ENCODE results near the gene PIK3R1. TPM values are rescaled to one million over a fixed set of nuclear protein-coding genes. Genes with fewer than 3 reads are reported as not detected.

PIK3R1 gene
- total RNA-seq, 1 donor from 2014 or later, result 24.2 TPM

DNA sequence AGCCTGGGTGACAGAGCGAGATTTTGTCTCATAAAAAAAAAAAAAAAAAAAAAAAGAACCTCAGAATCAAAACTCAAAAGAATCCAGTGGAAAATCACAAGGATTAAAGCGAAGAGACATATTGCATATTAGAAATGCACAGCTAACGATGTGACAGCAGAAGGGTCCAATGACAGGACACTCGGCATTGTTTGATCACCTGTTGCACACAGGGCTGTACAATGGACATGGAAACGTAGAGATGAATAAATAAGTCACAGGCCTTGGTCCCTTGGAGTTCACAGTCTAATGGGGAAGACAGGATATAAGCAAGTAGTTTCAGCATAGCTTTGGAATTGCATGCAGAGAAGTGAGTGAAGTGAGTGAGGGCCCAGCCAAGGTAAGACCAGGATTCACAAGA is 25.9 kb upstream of the PIK3R1 start:
- no peak overlapping the region for H3K27ac ChIP-seq
- H3K4me1 ChIP-seq, result peaks cover 16% of the 10 kb centered on the region
- H3K4me2 ChIP-seq, result no peak overlapping the region
- H3K9ac ChIP-seq, result no peak overlapping the region
- peaks cover 16% of the 10 kb centered on the region for H3K27me3 ChIP-seq
- H2AFZ ChIP-seq (replicated peaks), result no peak overlapping the region
- H4K20me1 ChIP-seq (ENCODE audit: low read depth), result no peaks in the 10 kb centered on the region
- H3F3A ChIP-seq (ENCODE audit: low read depth), result peaks cover 10% of the 10 kb centered on the region
- H3K4me3 ChIP-seq, result no peak overlapping the region
- no peaks in the 10 kb centered on the region for H3K9me3 ChIP-seq (ENCODE audit: low read depth)
- DNase-seq (ENCODE audit: low spot score), result no peak
- Mint-ChIP-seq H3K36me3 (no peaks in the 10 kb centered on the region), H3K27me3 (ENCODE audit: insufficient read depth, low read depth) (peaks cover 5% of the 10 kb centered on the region), H3K4me1 (peaks cover 60% of the 10 kb centered on the region), H3K27ac (peak overlapping the region; percentile 55), H3K4me3 (no peak overlapping the region), H3K9me3 (peaks cover 3% of the 10 kb centered on the region)
- H3K79me2 ChIP-seq (ENCODE audit: low read depth), result no peaks in the 10 kb centered on the region
- H3K36me3 ChIP-seq, result no peaks in the 10 kb centered on the region
- TF ChIP-seq EZH2 (IDR thresholded peaks at IDR 0.05) (no peak), CTCF (IDR thresholded peaks at IDR 0.05) (no peak), EZH2phosphoT487 (IDR thresholded peaks at IDR 0.05) (no peak)

GRCh38 chr5:68190619-68191018 is 24.9 kb upstream of the PIK3R1 start:
- peaks cover 60% of the 10 kb centered on the region for H3K4me1 Mint-ChIP-seq
- Histone ChIP-seq H3K4me1 (peaks cover 16% of the 10 kb centered on the region), H3K27me3 (peaks cover 16% of the 10 kb centered on the region), H3K9ac (no peak overlapping the region), H4K20me1 (ENCODE audit: low read depth) (no peaks in the 10 kb centered on the region), H3K79me2 (ENCODE audit: low read depth) (no peaks in the 10 kb centered on the region), H2AFZ (replicated peaks) (no peak overlapping the region), H3K4me2 (no peak overlapping the region), H3K36me3 (no peaks in the 10 kb centered on the region), H3F3A (ENCODE audit: low read depth) (peaks cover 10% of the 10 kb centered on the region), H3K9me3 (ENCODE audit: low read depth) (no peaks in the 10 kb centered on the region), H3K4me3 (no peak overlapping the region), H3K27ac (no peak overlapping the region)
- peaks cover 5% of the 10 kb centered on the region for H3K27me3 Mint-ChIP-seq (ENCODE audit: insufficient read depth, low read depth)
- DNase-seq (ENCODE audit: low spot score), result no peak
- H3K27ac Mint-ChIP-seq, result no peak overlapping the region
- no peaks in the 10 kb centered on the region for H3K36me3 Mint-ChIP-seq
- H3K9me3 Mint-ChIP-seq, result peaks cover under 1% of the 10 kb centered on the region
- TF ChIP-seq CTCF (IDR thresholded peaks at IDR 0.05) (no peak), EZH2phosphoT487 (IDR thresholded peaks at IDR 0.05) (no peak), EZH2 (IDR thresholded peaks at IDR 0.05) (no peak)
- H3K4me3 Mint-ChIP-seq, result no peak overlapping the region

DNA sequence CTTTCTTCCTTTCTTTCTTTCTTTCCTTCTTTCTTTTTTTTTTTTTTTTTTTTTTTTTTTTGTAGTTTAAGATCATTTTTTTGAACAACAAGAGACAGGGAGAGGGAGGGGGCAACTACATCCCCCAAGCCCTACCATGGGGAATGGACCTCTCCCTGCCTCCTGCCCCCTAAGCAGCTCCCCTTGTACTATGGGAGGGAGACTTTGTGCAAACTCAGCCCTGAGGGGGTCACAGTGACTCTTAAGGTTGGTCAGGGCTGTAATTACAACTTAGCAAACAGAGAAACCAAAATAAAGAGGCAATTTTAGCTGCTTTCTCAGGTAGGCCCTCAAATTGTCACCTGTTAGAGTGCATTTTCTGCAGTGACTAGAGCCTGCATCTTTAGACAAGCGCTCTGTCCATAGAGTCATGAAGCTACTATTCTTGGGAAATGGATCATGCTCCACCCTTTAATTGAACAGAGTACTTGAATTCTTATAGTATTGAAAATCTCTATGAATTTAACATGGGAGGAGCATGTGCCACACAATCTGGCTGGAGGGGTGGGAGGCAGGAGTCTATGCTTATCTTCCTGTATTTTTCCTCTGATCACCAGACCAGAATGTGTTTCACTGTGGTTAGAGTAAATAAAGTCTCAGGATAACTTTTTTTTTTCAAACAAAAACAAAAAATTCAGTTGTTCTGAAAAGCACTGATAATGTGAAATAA is 24.3 kb upstream of the PIK3R1 start:
- Mint-ChIP-seq H3K27ac (no peak overlapping the region), H3K36me3 (no peaks in the 10 kb centered on the region), H3K4me1 (peaks cover 60% of the 10 kb centered on the region), H3K9me3 (peaks cover 2% of the 10 kb centered on the region), H3K27me3 (ENCODE audit: insufficient read depth, low read depth) (peaks cover 5% of the 10 kb centered on the region), H3K4me3 (no peak overlapping the region)
- no peak for DNase-seq (ENCODE audit: low spot score)
- TF ChIP-seq EZH2phosphoT487 (IDR thresholded peaks at IDR 0.05) (no peak), CTCF (IDR thresholded peaks at IDR 0.05) (no peak), EZH2 (IDR thresholded peaks at IDR 0.05) (no peak)
- Histone ChIP-seq H3K79me2 (ENCODE audit: low read depth) (no peaks in the 10 kb centered on the region), H3K9ac (no peak overlapping the region), H3F3A (ENCODE audit: low read depth) (peaks cover 10% of the 10 kb centered on the region), H2AFZ (replicated peaks) (no peak overlapping the region), H3K27me3 (peaks cover 16% of the 10 kb centered on the region), H3K4me2 (no peak overlapping the region), H3K27ac (no peak overlapping the region), H3K4me1 (peaks cover 16% of the 10 kb centered on the region), H3K36me3 (no peaks in the 10 kb centered on the region), H3K4me3 (no peak overlapping the region), H4K20me1 (ENCODE audit: low read depth) (no peaks in the 10 kb centered on the region), H3K9me3 (ENCODE audit: low read depth) (no peaks in the 10 kb centered on the region)

Data from neural progenitor cell (in vitro differentiated cells).